ENCODE results near the gene DNAJC5.
"Not testable (repeated sequence)": the region's sequence is repeated elsewhere in the genome, so short reads cannot be mapped to it uniquely, and the experiment has no call there.

Gene DNAJC5

GRCh38 chr20:63861365-63861934 is 33.5 kb upstream of the DNAJC5 start, which contains the start of gene ABHD16B:
ABHD16B (plus strand) TSS chr20:63861498; CDS start chr20:63861541, 43 bp downstream.
- DNase-seq (ENCODE audit: low read depth): no peak

GRCh38 chr20:63861981-63862901 is 32.7 kb upstream of the DNAJC5 start:
- no peak for DNase-seq (ENCODE audit: low read depth)

- no peak for DNase-seq (ENCODE audit: low read depth)
Observed at GRCh38 chr20:63863021-63863797, 31.7 kb upstream of the DNAJC5 start.

GRCh38 chr20:63863798-63864544 is 31.0 kb upstream of the DNAJC5 start:
- peak; percentile 92 for DNase-seq (ENCODE audit: low read depth)

- no peak for DNase-seq (ENCODE audit: low read depth)
Observed at GRCh38 chr20:63864545-63864977, 30.4 kb upstream of the DNAJC5 start.

GRCh38 chr20:63864978-63865640 is 29.8 kb upstream of the DNAJC5 start, which contains the start of gene TPD52L2:
TPD52L2 (plus strand) TSS chr20:63865270; CDS start chr20:63865366, 96 bp downstream.
- DNase-seq (ENCODE audit: low read depth): peak; percentile 100

- not testable (repeated sequence) for DNase-seq (ENCODE audit: low read depth)
Observed at GRCh38 chr20:63867042-63867441, 27.9 kb upstream of the DNAJC5 start.

- no peak for DNase-seq (ENCODE audit: low read depth)
Observed at GRCh38 chr20:63868264-63868663, 26.7 kb upstream of the DNAJC5 start.

- DNase-seq (ENCODE audit: low read depth): peak; percentile 97
Observed at GRCh38 chr20:63873477-63873971, 21.4 kb upstream of the DNAJC5 start.

GRCh38 chr20:63874241-63874640 is 20.7 kb upstream of the DNAJC5 start:
- not testable (repeated sequence) for DNase-seq (ENCODE audit: low read depth)

GRCh38 chr20:63876489-63877036 is 18.4 kb upstream of the DNAJC5 start:
- DNase-seq (ENCODE audit: low read depth): no peak

GRCh38 chr20:63877755-63878470 is 17.0 kb upstream of the DNAJC5 start:
- no peak for DNase-seq (ENCODE audit: low read depth)

- DNase-seq (ENCODE audit: low read depth): no peak
Observed at GRCh38 chr20:63878899-63879663, 15.8 kb upstream of the DNAJC5 start.

- DNase-seq (ENCODE audit: low read depth): not testable (repeated sequence)
Observed at GRCh38 chr20:63880901-63881300, 14.0 kb upstream of the DNAJC5 start.

- no peak for DNase-seq (ENCODE audit: low read depth)
Observed at GRCh38 chr20:63881451-63882226, 13.3 kb upstream of the DNAJC5 start.

- no peak for DNase-seq (ENCODE audit: low read depth)
Observed at GRCh38 chr20:63882257-63883200, 12.4 kb upstream of the DNAJC5 start.

- DNase-seq (ENCODE audit: low read depth): no peak
Observed at GRCh38 chr20:63883201-63883593, 11.7 kb upstream of the DNAJC5 start.
